ENCODE measurements around the gene TNN.

Gene TNN

DNA sequence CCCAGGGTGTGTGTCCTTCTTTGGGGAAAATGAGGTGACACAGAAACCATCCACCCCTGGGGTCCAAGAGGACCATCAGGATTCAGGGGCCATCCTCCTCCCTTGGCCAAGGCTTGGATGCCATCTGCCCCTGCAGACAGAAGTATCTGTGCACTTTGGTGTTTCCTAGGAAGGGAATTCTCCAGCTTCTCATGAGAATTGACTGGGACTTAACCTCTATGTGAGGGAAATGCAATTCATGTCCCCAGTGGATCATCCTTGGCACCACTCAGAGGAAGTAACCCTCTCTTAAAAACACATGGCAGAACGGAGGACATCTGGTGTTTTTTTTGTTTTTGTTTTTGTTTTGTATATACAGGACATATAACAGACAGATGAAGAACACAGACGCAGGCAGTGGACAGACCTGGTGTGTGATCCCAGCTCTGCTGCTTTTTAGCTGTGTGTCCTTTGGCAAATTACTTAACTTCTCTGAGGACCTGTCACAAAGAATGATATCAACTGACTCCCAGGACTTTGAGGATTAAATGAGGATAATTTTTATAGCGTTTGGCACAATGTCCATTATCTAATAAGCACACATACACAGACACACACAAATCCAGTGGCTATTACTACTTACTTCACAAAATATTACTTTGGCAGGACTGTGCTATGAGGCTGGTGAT is 3.8 kb downstream of the TNN start:
- Histone ChIP-seq H3K4me3 (replicated peaks; ENCODE audit: insufficient read depth, low read length) (no peak overlapping the region), H3K27me3 (ENCODE audit: insufficient read depth, poor library complexity, severe bottlenecking) (no peaks in the 10 kb centered on the region), H3K27ac (replicated peaks) (no peak overlapping the region)
- DNase-seq (ENCODE audit: low read depth in 1 of 2, low spot score in 1 of 2) = no peak
- TF ChIP-seq POLR2AphosphoS5 (IDR thresholded peaks at IDR 0.05; ENCODE audit: low read depth) = no peak
- TF ChIP-seq, protein P1, sequence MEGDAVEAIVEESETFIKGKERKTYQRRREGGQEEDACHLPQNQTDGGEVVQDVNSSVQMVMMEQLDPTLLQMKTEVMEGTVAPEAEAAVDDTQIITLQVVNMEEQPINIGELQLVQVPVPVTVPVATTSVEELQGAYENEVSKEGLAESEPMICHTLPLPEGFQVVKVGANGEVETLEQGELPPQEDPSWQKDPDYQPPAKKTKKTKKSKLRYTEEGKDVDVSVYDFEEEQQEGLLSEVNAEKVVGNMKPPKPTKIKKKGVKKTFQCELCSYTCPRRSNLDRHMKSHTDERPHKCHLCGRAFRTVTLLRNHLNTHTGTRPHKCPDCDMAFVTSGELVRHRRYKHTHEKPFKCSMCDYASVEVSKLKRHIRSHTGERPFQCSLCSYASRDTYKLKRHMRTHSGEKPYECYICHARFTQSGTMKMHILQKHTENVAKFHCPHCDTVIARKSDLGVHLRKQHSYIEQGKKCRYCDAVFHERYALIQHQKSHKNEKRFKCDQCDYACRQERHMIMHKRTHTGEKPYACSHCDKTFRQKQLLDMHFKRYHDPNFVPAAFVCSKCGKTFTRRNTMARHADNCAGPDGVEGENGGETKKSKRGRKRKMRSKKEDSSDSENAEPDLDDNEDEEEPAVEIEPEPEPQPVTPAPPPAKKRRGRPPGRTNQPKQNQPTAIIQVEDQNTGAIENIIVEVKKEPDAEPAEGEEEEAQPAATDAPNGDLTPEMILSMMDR (IDR thresholded peaks at IDR 0.05; ENCODE audit: insufficient read depth, low read length) = no peak
- no peak for TF ChIP-seq SPI1 (IDR thresholded peaks at IDR 0.05; ENCODE audit: borderline replicate concordance, low read depth)
- TF ChIP-seq GABPA (IDR thresholded peaks at IDR 0.05; ENCODE audit: low read depth) = no peak
- TF ChIP-seq, protein P2, sequence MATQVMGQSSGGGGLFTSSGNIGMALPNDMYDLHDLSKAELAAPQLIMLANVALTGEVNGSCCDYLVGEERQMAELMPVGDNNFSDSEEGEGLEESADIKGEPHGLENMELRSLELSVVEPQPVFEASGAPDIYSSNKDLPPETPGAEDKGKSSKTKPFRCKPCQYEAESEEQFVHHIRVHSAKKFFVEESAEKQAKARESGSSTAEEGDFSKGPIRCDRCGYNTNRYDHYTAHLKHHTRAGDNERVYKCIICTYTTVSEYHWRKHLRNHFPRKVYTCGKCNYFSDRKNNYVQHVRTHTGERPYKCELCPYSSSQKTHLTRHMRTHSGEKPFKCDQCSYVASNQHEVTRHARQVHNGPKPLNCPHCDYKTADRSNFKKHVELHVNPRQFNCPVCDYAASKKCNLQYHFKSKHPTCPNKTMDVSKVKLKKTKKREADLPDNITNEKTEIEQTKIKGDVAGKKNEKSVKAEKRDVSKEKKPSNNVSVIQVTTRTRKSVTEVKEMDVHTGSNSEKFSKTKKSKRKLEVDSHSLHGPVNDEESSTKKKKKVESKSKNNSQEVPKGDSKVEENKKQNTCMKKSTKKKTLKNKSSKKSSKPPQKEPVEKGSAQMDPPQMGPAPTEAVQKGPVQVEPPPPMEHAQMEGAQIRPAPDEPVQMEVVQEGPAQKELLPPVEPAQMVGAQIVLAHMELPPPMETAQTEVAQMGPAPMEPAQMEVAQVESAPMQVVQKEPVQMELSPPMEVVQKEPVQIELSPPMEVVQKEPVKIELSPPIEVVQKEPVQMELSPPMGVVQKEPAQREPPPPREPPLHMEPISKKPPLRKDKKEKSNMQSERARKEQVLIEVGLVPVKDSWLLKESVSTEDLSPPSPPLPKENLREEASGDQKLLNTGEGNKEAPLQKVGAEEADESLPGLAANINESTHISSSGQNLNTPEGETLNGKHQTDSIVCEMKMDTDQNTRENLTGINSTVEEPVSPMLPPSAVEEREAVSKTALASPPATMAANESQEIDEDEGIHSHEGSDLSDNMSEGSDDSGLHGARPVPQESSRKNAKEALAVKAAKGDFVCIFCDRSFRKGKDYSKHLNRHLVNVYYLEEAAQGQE (IDR thresholded peaks at IDR 0.05; ENCODE audit: insufficient replicate concordance, low read depth) = no peak

DNA sequence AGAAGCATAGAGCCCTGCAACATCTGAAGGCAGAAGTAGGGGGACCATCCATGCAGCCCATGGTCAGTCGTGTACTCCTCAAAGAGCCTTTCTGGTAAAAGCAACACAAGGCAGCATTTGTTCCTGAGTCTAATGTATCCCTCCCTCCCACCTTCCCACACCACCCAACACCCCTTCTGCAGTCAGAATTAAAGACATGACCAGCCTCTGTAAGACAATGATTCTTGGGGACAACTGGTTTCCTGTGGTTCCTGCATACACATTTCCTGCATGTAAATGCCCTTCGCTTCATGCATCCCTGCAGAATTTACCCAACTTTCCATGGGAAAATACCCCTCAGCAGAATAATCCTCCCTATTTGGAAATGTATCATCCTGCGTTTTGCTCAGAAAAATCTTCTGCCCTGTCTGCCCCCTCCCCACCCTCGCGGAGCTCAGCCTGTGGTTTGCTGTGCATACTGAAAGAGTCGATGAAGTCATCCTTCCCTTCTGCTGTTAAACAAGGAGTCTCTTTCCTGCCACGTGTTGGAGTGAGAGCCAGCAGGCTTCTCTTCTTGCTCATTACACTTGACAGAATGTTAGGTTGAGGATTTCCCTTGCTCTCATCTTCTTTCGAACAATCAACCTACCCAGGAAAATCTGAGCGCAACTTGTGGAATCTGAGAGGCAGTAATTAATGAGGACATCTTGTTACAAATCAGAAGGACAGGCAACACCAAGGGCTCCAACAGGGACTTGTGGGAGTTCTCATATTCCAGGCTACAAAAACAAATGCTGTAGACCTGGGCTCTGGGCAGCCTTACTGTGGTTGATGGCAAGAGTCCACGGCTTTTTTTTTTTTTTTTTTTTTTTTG is 4.7 kb downstream of the TNN start:
- peak; percentile 61 to 78 for DNase-seq (ENCODE audit: low read depth in 1 of 2, low spot score in 1 of 2)
- H3K27me3 ChIP-seq (ENCODE audit: insufficient read depth, poor library complexity, severe bottlenecking) = no peaks in the 10 kb centered on the region
- H3K27ac ChIP-seq (replicated peaks) = no peak overlapping the region
- TF ChIP-seq POLR2AphosphoS5 (IDR thresholded peaks at IDR 0.05; ENCODE audit: low read depth) (no peak), GABPA (IDR thresholded peaks at IDR 0.05; ENCODE audit: low read depth) (no peak), SPI1 (IDR thresholded peaks at IDR 0.05; ENCODE audit: borderline replicate concordance, low read depth) (no peak)
- TF ChIP-seq, protein P2 (IDR thresholded peaks at IDR 0.05; ENCODE audit: insufficient replicate concordance, low read depth) = no peak
- TF ChIP-seq, protein P1 (IDR thresholded peaks at IDR 0.05; ENCODE audit: insufficient read depth, low read length) = no peak
- H3K4me3 ChIP-seq (replicated peaks; ENCODE audit: insufficient read depth, low read length) = no peak overlapping the region

DNA sequence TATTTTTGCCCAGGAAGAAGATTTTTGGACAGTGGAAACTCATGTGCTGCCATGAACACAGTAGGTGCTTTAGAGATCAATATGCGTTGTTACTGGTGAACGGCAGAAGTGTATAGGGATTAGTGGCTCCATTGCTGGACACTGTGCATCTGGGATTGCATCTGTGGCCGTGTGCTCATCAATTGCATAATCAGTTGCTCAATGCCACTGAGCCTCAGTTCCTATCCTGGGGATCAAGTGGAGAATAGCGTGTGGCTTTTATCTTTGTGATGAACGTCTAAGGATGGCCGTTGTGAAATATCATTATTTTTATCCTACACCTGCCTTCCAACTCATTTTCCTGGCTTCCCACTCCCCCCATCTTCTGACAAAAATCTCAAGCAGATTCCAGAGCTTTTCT is 5.4 kb downstream of the TNN start:
- Histone ChIP-seq H3K27me3 (ENCODE audit: insufficient read depth, poor library complexity, severe bottlenecking) (no peaks in the 10 kb centered on the region), H3K27ac (replicated peaks) (no peak overlapping the region), H3K4me3 (replicated peaks; ENCODE audit: insufficient read depth, low read length) (no peak overlapping the region)
- TF ChIP-seq SPI1 (IDR thresholded peaks at IDR 0.05; ENCODE audit: borderline replicate concordance, low read depth) = no peak
- TF ChIP-seq POLR2AphosphoS5 (IDR thresholded peaks at IDR 0.05; ENCODE audit: low read depth) = no peak
- no peak for TF ChIP-seq GABPA (IDR thresholded peaks at IDR 0.05; ENCODE audit: low read depth)
- TF ChIP-seq, protein P2 (IDR thresholded peaks at IDR 0.05; ENCODE audit: insufficient replicate concordance, low read depth) = no peak
- TF ChIP-seq, protein P1 (IDR thresholded peaks at IDR 0.05; ENCODE audit: insufficient read depth, low read length) = no peak
- DNase-seq (ENCODE audit: low read depth in 1 of 2, low spot score in 1 of 2) = peak; percentile 56 to 87

All from HL-60 (cell line).